ENCODE data around the gene KCNQ2.

The KCNQ2 gene

DNA sequence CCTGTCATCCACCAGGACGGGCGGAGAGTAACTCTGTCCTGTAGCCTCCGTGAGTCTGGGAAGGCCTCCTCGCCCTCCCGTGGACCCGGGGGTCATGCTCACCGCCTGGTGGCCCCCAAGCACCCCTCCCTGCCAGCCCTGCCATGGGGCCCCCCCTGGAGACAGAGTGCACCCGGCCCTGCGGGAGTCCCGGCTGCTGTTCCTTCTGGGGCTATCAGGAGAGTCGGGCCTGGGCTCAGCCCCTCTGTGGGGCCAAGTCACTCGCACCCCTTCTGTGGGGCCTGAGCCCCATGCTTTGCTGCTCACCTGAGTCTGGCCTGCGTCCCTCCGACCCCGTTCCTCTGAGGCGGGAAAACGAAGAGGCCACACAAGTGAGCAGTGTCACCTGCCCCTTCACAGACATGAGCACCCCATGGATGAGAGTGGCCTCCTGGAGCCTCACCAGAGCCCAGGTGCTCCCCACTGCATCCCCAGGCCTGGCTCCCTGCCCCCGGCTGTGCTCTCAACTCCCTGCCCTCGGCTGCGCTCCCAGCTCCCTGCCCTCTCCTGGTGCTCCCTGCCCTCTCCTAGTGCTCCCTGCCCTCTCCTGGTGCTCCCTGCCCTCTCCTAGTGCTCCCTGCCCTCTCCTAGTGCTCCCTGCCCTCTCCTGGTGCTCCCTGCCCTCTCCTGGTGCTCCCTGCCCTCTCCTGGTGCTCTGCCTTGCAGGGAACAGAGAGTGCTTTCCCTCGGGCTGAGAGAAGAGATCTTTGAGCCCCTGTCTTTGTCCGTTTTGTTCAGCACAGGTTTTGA, 106.7 kb downstream of the KCNQ2 start:
- no peak for DNase-seq

DNA sequence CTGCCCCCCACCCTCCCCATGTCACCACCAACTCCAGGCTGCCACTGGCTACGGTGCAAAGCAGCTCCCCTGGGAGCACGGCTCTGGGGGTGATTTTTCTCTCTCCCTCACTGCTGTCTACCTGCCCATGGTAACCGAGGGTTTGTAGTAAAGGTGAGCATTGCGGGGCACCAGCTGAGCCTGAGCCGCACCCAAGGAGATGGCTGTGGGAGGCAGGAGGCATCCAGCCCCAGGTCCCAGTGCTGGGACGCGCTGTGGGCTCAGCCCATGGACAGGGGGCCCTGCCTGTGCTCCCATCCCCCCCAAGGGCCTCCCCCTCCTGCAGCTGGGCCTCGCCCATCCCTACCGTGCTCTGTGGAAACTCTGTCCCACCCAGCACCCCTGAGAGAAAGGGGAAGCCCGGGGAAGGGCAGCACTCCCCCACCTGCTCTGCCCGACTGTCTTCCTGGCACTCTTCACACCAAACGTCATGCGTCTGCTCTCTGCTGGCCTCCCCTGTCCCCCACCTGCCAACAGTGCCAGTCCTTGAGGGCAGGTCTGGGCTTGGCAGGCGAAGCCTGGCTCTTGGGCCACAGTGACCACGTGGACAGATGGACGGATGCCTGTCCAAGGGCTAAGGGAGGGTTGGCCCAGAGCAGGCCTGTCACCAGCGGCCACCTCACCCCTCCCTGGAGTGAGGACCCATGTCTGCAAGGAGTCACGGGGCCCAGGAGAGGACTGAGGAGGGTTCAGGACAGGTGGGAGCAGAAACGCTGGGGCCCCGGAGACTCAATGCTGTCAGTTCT, 107.5 kb downstream of the KCNQ2 start:
- no peak for DNase-seq

DNA sequence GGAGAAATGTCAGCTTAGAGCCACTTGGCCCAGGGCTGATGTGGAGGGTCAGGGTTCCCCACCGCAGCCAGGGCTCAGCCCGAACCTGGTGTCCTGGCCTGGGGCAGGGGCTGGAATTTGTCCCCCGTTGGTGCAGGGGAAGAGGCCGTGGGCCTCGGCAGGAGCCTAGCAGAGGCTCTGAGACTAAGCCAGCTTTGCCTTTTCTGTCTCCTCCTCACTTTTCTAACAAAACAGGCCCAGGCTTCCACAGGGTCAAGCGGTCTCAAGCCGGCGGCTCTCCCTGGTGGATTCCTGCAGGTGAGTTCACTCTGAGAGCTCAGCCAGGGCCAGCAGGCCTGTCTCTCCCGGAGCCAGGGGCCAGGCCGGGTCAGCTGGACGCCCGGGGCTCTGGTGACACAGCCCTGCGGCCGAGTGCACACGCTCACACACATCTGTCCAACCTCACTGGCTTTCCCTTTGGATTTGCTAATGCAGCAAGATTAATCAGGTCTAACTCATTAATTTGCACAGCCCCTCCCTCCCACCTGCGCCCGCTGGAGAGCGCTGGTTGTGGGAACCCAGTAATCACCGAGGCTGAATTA, 108.4 kb downstream of the KCNQ2 start:
- no peak for DNase-seq

DNA sequence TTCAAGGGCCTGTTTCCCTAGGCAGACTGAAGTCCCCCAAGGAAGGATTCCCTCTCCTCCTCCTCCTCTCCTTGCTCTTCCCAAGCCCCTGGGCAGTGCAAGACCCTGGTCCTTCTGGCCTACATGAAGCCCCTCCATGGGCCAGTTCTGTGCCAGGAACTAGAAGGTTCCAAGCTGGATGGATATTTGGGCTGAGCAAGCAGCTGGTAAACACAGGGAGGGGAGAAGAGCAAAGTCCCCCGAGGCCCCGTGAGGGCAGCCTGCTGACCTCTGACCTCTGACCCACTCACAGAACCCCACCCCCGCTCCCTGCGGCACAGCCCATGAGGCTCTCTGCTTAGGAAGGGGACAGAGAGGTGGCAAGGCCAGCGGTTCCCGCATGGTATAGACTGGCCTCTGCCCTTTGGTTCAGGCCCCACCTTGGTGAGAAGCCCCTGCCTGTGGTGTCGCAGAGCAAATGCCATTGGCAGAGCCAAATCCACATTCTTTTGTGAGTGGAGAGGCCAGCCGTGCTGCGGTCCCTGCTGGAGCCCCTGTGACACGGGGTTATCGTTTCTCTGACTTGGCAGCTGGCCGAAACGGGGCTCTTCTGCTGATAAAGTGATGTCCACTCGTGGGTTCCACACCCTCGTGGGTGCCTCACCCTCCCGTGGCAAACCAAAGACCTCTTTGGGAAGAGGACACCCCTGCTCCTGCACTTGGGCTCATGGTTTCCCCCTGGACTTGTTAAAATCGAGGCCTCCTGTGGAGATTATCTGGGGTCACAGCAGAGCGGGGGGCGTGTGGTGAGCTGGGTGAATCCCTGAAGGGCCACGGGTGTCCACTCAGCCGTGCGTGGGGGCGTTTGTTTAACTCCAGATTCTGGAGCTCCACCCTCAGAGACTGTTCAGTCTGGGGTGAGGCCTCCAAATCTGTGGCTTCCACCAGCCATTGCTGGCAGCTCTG, 109.2 kb downstream of the KCNQ2 start:
- DNase-seq: no peak

DNA sequence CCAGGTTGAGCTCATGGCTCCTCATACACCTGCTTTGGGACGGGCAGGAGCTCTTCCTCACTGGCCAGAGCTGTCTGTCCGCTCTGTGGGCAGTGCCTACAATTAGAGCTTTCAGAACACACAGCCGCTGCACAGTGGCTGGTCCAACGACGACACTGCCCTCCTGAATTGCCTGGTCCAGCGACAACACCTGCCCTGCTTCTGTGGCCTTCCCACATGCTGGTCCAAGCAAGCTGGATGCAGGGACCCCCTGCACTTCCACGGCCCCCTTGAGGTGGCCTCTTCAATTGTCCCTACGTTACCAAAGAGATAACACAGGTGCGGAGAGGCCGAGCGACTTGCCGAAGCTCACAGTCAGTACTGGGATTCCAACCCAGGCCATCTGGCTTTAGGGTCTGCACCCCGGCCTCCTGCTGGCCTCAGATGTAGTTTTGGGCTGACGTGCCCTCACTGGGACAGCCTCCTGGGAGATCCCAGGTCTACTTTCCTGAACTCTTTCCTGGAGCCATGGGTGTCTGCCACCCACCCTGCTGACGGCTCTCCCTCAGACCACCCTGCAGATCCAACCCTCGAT, 109.9 kb downstream of the KCNQ2 start:
- no peak for DNase-seq

DNA sequence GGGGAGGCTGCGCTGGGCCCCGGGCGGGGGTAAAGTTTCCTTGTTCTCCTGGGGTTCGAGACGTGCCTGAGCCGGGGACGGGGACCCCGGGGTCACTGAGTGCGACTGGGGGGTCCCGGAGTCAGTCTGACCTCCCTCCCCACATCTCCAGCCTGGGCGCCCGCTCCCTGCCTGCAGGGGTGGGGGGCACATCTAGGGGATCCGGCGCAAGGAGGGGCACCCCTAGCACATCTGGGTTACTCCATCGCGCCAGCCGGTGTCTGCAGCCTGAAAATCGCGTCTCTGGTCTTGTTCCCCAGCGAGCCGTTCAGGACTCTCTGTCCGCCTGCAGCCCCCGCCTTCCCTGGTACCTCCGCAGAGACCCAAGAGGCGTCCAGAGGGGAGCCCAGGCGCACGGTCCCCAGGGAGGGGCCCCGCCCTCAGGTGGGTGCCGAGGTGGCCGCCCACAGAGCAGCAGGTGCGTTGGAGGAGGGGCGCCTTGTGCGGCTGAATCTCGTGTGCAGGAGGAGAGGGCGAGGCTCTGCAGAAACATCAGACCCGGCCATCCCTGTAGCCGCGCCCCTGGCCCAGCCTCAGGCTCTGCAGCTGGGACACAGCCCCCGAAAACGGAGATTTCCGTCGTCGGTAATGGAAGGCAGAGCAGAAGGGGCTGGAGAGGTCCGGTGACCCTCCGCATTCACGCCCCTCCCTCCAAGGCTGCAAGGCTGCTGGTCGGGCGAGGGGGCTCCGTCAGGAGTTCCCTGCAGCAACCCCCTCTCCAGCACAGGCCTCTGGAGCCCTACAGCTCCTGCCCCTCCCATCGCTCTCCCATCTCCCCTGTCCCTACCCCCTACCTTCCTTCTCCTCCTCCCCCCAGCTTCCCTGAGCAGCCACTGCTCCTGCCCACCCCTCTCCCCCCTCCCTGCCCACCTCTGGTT, 110.7 kb downstream of the KCNQ2 start:
- DNase-seq: peak; percentile 88

DNA sequence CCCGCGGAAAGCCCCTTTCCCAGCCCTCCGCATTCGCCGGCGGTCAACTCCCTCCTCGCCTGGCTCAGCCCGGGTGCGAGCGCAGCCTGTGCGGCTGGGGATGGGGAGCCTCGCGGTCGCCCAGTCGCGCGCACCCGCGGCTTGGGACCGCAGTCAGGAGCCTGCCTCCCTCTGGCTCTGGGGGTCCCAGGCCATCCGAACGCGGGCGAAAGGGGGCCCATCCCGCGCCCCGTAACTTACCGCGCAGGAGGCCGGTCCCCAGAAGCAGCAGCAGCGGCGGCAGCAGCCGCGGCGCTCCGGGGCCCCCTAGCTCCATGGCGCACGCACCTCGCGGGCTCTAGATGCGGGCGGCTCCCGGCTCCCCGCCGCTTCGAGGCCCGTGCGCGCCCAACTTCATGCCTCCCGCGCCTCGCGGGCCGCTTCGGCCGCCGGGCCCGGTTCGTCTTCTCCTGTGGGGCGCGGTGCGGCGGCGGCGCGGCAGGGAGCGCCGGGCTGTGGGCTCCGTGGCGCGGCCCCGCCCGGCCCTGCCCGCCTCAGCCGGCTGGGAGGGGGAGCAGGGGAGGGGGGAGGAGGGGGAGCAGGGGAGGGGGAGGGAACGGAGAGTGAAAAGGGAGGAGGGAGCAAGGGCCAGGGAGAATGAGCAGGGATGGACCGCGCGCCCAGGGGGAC, 111.5 kb downstream of the KCNQ2 start, which contains the start of gene CHRNA4:
CHRNA4 (minus strand) TSS at position 500 of the 669 bp plus-strand sequence; CDS start at position 316, 184 bp downstream.
- DNase-seq: peak; percentile 44

DNA sequence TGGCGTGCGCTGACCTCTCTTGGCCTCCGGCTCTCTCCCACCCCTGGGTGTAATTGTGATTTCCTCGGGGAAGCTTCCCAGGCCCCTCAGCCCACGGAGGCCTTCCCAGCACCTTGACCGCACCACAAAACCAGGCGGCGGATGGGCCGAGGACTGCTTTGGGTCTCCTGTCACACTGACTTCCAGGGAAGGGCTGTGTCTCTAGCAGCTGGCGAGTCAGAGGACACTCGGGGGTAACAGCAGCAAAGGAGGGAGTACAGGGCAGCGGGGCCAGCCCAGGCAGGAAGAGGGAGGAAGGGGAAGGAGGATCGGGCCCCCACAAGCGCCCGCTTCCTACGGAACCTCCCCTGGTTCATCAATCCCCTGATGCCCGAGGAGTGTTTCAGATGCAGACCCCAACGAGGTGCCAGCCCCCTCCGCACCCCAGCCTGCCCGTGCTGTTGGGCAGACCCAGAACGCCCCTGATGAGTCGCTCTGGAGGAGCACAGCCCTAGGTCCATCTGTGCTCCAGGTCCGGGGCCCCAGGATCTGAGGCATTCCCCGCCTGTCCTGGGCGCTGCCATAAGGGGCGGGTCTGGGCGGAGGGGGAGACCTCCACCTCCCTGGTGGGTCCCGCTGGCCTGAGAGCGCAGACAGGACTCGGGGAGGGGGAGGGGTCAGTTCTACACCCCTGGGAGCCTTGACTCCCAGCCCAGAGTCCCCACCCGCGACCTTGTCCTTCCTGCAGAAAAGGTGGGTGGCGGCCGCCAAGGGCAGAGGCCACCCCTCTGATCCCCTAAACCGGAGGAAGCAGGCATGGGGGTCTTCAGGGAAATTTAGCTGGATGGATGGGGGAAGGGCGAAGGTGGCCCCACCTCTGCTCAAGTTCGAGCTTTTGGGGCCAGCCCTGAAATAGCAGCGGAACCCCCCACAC, 112.3 kb downstream of the KCNQ2 start:
- no peak for DNase-seq

DNA sequence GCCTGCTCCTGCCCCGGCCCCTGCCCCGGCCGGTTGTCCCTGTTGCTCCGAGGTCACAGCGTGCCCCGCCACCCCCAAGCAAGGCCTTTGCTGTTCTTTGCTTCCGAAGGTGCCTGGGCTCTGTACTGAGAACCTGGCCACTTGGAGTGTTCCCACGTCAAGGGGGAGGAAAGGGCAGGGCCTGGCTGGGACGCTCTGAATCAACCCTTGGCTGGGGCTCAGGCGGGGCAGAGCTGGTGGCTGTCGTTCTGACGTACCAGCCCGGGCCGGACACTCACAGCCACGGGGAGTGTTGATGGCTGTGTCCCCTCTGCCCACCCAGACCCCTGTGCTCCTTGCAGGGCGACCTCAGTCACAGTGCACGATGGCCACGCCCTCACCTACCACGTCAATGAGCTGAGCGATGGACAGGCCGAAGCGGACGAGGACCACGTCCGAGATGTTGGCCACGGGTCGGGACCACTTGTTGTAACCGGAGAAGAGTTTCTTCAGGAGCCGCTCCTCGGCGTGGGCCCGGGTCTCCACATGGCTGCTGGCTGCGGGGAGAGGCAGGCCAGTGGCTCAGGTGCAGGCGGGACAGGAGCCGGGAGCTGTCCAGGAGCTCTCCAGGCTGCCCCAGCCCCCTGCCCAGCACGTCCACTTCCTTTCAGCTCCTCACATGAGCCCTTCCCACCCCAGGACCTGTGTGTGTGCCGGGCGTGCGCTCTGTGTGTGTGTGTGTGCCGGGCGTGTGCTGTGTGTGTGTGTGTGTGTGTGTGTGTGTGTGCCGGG, 113.1 kb downstream of the KCNQ2 start:
- no peak for DNase-seq

DNA sequence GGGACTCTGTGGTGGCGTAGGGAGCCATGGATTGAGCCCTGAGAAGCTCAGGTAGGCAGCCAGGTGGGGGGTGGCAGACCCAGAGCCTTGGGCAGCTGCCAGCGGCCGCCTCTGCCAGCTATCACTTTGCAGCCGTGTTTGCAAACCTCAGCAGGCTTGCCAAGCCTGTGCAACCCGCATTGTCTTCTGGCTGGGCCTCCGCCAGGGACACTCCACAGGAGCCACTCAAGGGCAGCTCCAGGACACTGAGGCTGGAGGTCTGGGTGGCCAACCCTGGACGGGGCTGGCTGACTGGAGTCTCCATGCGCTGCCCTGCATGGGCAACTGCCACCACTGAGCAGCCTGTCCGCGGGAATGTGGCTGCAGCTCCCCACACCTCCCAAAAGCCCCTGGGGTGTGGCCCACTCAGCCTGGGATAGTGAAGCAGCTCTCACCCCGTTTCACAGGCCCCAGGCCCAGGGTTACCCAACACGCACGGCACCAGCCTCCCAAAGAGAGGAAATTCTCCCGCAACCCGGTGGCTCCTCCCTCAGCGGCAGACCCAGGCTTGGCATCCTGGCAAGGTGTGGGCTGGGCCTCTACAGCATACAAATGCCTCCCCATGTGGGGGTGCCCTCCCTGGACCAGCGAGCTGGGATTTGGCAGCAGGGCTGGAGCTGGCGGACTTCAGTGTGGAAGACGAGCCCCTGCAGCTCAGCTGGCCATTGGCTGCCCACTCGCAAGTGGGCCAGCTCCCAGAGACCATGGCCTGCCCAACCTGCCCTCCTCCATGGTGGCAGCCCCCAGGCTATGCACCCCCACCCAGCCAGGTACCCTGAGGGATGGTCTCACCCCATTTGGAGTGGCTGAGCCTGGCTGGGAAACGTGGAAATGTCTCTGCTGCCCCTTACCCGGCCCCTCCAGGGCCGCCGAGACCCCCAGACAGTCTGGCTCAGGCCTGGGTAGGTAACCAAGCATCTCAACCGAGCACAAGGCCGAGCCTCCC, 114.2 kb downstream of the KCNQ2 start:
- peak; percentile 43 for DNase-seq

DNA sequence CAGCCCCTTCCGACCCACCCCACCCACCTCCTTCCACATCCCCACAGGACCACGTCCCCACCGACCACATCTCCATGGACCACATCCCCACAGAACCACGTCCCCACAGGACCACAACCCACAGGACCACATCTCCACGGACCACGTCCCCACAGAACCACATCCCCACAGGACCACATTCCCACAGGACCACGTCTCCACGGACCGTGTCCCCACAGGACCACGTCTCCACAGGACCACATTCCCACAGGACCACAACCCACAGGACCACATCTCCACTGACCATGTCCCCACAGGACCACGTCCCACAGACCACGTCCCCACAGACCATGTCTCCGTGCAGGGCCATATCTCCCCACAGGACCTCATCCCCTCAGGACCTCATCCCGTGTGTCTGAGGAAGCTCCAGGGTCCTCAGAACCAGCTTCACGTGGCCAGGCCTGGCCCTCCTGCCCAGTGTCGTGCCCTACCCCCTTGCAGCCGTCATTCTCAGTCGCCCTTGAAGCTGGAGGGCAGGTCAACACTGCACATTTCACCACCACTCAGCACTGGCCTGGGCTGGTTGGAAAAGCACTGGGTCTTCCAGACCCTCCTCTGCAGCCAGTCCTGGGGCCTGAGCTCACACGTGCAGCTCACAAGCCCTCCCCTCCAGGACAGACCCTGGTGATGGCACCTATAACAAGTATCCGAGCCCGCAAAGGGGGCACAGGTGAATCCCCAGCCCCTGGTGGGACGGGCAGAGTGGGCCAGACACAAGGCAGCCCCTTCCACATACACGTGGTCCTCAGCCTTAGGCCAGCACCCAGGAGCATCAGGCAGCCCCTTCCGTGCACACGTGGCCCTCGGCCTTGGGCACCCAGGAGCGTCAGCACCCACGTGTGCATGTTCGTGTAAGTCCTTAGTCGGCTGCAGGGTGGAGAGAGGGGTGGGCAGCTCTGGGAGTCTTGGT, 115.2 kb downstream of the KCNQ2 start:
- DNase-seq: no peak

DNA sequence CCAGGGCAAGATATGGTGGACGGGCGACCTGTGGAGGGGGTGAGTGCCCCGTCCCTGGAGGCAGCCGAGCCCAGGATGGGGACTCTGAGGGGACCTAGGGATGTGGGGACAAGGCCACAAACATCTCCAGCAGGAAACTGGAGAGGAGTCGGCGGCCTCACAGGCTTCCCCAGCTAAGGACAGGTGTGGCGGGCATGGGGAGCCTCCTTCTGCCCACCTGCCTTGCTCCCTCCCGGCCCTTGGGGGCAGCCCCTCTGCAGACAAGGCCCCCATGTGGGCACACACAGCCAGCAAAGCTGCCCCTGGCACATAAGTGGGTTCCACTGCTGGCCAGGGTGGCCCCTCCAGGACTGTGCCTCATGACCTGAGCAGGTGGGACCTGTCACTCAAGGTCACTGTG, 115.9 kb downstream of the KCNQ2 start:
- DNase-seq: no peak

DNA sequence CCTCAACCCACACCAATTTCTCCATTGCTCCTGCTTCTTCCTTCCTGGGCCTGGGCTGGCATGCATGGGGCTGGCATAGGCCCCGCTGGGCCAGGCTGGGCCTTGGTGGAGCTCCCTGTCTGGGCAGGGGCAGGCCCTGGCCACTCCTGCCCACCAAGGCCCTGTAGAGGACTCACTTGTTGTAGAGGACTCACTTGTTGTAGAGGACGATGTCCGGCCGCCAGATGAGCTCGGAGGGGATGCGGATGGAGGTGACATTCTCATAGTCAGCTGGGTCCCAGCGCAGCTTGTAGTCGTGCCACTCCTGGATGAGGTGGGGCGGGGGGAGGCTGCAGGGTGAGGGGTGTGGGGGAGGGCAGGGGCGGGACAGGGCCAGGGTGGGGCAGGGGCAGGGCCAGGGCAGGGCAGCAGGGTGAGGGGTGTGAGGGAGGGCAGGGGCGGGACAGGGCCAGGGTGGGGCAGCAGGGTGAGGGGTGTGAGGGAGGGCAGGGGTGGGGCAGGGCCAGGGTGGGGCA, 116.6 kb downstream of the KCNQ2 start:
- no peak for DNase-seq

DNA sequence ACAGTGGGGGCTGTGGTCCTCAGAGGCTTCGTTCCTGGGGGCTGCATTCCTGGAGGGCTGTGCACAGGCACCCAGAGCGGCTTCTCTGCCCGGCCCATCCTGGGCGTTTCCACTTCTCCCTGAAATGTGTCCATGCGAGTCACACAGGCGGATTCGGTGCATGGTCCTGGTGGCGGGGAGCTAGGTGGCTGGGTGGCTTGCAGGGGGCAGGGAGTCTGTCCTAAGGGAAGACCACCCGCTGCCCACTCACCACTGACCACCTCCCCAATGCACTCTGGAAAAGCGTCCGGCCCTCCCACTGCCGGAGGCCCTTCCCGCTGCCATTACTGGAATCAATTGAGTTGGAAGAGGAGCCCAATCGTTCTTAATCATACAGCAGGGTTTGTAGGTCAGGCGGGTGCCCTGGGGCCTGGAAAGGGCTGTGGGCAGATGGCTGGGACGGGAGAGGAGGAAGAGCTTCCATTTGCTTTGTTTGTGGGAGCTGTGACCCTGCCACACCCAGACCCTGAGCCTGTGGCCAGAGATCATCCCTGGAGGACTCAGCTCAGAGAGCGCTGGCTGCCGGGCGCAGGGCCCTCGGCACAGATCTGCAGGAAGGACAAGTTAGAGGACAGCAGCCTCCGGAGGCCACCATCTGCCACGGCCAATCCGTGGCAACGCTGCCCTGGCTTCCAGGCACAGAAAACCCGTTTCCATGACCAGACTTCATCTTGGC, 117.7 kb downstream of the KCNQ2 start:
- no peak for DNase-seq

DNA sequence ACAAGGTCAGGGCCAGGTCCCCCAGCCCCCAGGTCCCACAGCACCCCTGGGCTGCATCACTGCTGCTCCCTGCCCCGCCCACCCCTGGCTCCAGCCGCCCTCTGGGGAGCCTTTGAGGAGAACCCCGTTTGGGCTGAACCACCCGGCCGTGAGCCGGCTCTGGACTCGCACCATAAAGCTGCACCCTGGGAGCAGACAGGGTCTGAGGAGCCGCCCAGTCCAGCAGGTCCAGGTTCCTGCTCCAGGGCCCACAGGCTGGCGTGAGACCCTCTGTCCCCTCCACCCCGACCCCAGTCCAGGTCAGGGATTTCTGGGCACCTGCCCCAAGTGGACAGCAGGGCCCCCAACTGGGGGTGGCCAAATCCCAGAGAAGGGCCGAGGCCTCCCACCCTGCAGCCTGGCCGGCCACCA, 119.6 kb downstream of the KCNQ2 start:
- no peak for DNase-seq

All from NCI-H2171 treated with DMSO at 0.1 percent for 48 hours (cell line).